Measurements from ENCODE around the gene PAK6. TPM values are rescaled to one million over a fixed set of nuclear protein-coding genes. Genes with fewer than 3 reads are reported as not detected.
A peak's percentile ranks its signal among the peaks of the same experiment; 100 is the strongest.

The PAK6 gene
- total RNA-seq, 1 experiment from 2014 or later: 6.4 TPM

DNA sequence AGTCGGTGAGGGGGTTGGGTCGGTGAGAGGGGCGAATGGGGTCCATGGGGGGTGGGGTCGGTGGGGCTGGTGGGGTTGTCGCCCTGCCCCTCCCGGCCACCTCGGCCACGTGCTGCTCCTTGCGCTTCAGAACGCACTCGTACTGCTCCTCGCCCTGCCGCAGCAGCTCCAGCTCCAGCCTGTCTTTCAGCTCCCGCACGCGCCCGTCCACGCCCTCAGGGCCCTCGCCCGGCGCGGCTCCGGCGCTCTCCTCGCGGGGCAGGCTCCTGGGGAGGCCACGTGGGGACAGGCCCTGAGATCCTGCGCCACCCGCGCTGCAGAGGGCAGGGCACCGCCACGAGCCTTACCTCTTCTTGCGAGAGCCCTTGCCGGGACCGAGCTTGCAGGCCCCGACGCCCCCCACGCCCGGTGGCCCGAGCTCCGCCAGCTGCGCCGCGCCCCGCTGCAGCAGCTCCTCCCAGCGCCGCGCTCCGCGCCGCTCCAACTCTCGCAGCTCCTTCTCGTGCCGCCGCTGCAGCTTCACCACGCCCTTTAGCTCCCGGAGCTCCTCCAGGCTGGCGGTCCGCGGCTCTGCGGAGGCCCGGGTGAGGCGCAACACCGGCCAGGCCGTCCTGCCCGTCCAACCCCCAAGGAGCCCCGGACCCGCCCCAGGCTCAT, 52.2 kb downstream of the PAK6 start:
- DNase-seq (ENCODE audit: low spot score): peak; percentile 41

GRCh38 chr15:40292246-40292645, 53.4 kb downstream of the PAK6 start:
- DNase-seq (ENCODE audit: low spot score): no peak

GRCh38 chr15:40293006-40293405, 54.1 kb downstream of the PAK6 start:
- DNase-seq (ENCODE audit: low spot score): no peak

DNA sequence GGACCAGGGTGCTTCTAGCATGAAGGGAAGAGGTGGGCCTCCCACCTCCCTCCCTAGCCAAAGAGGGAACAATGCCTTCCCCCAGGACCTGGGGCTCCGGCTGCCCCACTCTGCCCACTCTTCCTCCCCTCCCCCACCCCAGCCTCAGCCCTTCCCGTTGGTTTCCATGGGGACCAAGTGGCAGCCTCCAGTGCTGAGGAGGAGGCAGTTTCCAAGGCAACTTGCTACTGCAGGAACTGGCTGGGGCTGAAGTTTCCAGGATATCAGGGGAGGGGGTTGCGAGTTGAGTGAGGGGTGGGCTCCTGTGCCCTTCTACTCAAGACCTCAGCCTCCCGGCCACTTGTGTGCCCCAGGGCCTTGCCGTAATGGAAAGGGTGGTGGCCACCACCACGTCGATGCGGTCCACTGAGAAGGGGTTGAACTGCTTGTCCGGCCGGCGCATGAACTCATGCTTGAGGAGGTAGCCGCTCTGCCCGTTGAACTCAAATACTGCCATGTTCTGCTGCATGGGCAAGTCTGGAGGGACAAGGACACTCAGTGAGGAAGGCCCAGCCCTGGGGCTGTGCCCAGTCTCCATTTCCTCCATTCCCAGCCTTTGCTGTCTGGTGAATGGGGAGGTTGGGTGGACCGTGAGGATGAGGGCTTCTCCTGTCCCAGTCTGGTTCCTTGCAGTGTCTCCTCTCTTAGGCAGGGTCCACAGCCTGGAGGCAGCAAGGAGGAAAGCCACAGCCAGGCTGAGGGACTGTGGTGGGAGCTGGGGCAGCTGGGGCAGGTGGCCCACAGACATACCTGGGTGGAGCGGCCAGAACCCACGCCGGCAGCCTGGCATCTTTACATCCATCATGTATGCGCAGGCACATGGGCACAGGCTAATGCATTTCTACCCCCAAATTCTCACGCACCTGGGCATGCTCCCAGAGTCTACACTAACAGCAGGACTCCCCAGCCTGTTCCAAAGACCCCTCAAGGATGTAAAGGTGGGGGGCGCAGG, 55.3 kb downstream of the PAK6 start:
- DNase-seq (ENCODE audit: low spot score): no peak

DNA sequence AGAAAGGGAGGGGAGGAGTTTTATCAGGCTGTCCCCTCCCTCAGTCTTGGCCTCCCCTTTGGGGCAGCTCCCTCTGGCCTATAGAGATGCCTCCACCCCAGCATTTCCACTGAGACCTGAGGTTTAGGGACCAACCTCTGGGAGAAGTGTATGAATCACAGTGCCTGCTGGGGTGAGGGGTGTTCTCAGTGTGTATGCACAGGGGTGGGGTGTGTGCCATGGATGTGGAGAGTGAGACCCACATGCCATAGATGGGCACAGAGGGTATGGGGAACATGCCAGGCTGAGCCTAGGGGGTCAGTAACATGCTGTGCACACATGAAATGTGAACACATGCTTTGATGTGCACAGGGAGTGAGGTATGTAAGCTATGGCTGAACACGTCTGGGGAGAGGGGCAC, 56.4 kb downstream of the PAK6 start:
- DNase-seq (ENCODE audit: low spot score): no peak

DNA sequence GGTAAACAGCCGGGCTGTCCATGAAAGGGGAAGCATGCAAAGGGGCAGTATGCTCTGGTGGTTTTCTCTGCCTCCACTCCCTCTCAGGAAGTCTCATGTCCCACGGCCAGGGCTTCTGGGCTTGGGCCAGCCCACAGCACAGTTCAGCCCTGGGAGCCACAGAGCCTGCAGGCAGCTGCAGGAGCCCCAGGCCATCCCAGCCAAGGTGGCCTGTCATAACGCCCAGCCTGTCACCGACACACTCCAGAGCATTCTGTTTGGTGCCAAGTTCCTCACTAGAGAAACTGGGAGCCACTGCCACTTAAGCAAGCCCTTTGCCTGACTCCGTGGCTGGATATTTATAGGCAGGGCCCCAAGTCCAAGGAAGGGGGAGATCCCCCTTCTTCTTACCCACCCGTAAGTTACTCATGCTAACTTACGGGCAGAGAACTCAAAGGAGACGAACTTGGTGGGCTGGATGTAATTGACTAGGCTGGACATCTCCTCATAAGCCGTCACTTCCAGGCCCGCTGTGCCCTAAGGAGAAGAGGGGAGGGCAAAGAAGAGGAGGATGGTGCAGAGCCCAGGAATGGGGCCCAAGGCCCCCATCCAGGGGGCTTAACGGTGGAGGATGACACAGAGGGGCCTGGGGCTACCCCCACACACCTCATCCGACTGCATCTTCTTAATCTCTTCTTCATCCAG, 57.2 kb downstream of the PAK6 start:
- no peak for DNase-seq (ENCODE audit: low spot score)

DNA sequence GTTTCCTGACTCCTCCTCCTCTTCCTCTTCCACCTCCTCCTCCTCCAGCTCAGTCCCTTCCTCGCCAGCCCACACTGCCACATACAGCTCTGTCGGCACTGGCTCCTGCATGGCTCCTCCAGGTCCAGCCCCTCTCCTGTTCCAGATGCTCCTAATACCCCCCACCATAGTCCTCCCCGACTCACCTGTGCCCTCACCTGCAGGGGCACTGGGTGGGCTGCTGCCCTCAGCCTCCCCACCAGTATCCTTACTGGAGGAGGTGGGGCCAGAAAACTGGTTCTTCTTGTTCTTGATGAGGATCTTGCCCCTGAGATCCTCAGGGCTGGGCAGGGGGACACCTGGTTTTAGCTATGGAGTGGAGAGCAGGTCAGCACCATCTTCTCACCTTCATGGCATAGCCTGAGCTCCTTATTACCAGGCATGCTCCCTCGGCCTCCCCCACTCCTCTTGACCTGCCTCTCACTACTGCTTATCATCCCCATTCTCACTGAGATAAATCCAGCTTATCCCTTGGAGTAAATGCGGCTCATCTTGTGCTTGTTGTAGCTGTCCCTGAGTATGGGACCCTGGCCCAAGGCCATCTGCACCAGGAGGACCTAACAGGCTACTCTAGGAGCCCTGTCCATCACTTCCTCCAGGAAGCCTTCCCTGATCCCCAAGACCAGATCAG, 57.8 kb downstream of the PAK6 start:
- no peak for DNase-seq (ENCODE audit: low spot score)

DNA sequence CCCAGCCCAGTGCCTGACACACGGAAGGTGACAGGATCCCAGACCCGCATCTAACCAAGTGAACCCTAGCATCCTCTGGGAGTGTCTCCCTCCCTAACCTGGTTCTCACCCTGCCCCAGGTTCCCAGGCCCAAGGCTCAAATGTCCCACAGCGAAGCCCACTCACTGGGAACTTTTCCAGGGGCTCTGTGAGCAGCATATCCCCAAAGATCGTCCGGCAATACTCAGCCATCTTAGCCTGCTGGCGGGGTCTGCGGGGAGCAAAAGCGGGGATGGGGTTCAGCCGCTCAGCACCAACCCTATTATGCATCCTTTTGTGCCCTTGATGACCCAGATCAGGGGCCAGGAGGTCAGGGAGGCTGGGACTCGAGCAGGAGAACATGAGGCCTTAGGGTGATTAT, 58.5 kb downstream of the PAK6 start:
- DNase-seq (ENCODE audit: low spot score): no peak

DNA sequence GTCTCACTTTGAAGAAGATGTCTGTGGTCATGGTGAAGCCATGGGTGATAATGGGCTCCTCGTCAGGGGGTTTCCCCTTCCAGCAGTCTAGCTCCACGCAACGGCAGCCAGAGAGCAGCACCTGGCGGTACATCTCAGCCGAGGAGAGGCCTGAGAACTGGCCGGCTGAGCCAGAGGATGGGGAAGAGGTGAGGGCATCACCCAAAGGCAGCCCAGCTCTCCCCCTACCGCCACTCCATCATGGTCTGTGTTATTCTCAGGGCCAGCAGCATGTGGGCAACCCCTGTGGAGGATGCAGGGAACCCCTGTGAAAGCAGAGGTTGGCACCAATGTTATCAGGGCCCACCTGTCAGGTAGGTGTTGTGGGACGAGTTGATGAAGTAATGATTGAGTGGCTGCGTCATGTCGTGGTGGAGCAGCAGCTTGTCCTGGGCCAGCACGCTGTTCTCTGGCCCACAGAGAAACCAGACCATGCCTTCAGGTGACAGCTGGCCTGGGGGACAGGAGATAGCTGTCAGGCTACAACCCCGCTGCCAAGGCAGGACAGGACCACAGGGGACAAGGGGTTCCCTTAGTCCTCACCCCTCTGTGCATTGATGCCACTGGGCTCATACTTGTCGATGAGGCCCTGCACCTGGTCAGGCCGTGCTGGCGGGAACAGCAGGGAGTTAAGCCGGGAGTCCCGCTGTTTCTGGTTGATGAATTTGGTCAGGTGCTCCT, 59.5 kb downstream of the PAK6 start:
- no peak for DNase-seq (ENCODE audit: low spot score)

DNA sequence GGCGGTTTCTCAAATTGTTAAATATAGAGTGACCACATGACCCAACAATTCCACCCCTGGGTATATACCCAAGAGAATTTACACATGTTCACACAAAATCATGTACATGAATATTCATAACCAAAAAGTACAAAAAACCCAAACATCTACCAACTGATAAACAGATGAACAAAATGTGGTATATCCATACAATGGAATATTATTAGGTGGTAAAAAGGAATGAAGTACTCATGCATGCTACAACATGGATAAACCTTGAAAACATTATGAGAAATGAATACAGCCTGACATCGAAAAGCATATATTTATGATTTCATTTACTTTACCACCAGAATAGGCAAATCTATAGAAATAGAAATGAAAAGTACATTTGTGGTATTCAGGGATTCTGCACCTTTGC, 61.5 kb downstream of the PAK6 start:
- DNase-seq (ENCODE audit: low spot score): no peak

- DNase-seq (ENCODE audit: low spot score): no peak
Observed at GRCh38 chr15:40300771-40301170, 61.9 kb downstream of the PAK6 start.

- no peak for DNase-seq (ENCODE audit: low spot score)
Observed at GRCh38 chr15:40301467-40302179, 62.8 kb downstream of the PAK6 start.

DNA sequence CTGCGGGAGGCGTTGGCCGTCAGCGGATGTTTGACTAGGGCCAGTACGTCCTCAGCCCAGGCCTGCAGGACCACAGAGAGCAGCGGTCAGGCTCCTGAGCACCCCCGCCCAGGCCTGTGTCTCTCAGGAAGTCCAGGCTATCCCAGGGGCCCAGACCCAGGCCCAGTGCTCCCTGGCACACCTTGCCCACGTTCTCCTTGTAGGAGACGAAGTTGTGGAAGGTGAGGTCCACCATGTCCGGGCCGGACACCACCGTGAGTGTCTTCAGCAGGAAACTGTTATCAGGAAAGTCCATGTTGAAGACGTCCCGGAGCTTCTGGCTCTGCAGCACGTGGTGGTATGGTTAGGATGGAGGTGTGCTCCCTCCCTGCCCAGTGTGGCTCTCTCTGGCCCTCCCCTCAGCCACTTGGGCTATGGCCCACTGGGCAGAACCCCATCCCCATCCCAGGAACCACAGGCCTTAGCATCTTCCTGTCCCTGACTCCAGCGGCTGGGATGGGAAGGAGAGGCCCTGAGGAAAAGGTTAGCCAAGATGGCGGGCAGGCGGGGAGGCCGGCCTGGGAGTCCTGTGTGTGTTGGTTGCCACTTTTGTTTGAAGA, 63.5 kb downstream of the PAK6 start:
- no peak for DNase-seq (ENCODE audit: low spot score)

- no peak for DNase-seq (ENCODE audit: low spot score)
Observed at GRCh38 chr15:40302981-40303380, 64.1 kb downstream of the PAK6 start.

- no peak for DNase-seq (ENCODE audit: low spot score)
Observed at GRCh38 chr15:40303576-40303975, 64.7 kb downstream of the PAK6 start.

DNA sequence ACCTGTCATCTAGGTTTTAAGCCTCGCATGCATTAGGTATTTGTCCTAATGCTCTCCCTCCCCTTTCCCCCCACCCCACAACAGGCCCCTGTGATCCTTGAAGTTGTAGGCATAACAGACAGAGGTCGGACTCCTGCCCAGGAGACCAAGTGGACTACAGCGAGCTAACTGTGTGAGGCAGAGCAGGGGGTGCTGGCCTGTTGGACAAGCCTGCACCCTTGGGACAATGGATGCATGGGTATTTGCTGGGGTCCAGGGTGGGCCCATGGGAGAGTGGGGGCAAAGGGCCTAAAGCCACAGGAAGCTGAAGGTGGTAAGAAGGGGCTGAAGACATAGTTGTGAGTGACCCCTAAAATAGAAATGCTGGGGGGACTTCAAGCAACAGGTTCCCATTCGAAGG, 66.4 kb downstream of the PAK6 start:
- no peak for DNase-seq (ENCODE audit: low spot score)

DNA sequence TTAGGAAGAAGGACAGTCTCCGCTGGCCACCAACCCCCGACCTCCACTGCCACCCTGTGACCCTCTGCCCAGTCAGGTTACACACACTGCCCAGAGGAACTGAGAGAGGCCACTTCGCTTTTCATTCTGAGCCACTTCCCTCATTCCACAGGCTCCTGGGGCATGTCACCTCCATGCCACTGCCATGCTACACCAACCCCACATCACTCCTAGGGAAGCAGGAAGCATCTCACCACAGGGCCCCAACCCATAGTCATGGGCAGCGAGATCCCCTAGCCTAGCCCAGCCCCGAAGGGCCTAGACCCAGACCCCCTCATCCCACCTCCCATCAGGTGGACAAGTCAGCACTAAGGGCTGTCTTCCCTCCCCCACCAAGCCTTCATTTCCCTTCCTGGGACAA, 67.5 kb downstream of the PAK6 start:
- no peak for DNase-seq (ENCODE audit: low spot score)

DNA sequence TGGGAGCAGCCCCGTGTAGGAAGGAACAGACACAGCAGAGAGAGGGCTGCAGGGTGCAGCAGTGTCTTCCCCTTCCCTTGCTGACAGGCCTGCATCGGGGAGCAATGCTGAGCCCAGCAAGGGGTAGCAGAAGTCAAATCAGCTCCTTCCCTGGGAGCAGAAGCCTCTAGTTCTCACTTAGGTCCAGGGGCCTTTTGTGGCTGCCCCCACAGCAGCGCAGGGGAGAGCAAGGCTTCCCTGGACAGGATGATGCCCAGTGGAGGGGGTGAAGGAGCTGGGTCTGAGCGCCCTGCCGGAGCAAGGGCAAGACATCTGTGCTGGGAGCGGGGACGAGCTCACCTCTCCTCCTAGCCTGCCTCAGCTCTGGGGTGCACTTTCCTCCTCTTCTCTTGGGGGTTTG, 68.0 kb downstream of the PAK6 start:
- no peak for DNase-seq (ENCODE audit: low spot score)

GRCh38 chr15:40307421-40308211, 68.8 kb downstream of the PAK6 start, which contains the start of gene PLCB2:
Gene PLCB2 (minus strand): TSS chr15:40307935. CDS start chr15:40307672, 263 bp downstream.
- peak; percentile 48 for DNase-seq (ENCODE audit: low spot score)
